ENCODE data around the gene FBLN1. TPM values are rescaled to one million over a fixed set of nuclear protein-coding genes. Genes with fewer than 3 reads are reported as not detected.
"Not testable (repeated sequence)": the region's sequence is repeated elsewhere in the genome, so short reads cannot be mapped to it uniquely, and the experiment has no call there.

Gene FBLN1
- total RNA-seq, 1 donor from 2014 or later, result 0.13 TPM

- no peak for DNase-seq (ENCODE audit: low read depth, low spot score)
Observed at GRCh38 chr22:45475851-45476514, 26.7 kb upstream of the FBLN1 start.

GRCh38 chr22:45476814-45477213 is 25.9 kb upstream of the FBLN1 start:
- no peak for DNase-seq (ENCODE audit: low read depth, low spot score)

GRCh38 chr22:45477366-45478107 is 25.1 kb upstream of the FBLN1 start:
- DNase-seq (ENCODE audit: low read depth, low spot score), result no peak

- DNase-seq (ENCODE audit: low read depth, low spot score), result no peak
Observed at GRCh38 chr22:45478108-45478771, 24.4 kb upstream of the FBLN1 start.

GRCh38 chr22:45480717-45481116 is 22.0 kb upstream of the FBLN1 start:
- DNase-seq (ENCODE audit: low read depth, low spot score), result no peak

GRCh38 chr22:45481661-45482060 is 21.0 kb upstream of the FBLN1 start:
- no peak for DNase-seq (ENCODE audit: low read depth, low spot score)

- DNase-seq (ENCODE audit: low read depth, low spot score), result no peak
Observed at GRCh38 chr22:45482169-45482568, 20.5 kb upstream of the FBLN1 start.

- DNase-seq (ENCODE audit: low read depth, low spot score), result no peak
Observed at GRCh38 chr22:45483319-45483718, 19.4 kb upstream of the FBLN1 start.

- no peak for DNase-seq (ENCODE audit: low read depth, low spot score)
Observed at GRCh38 chr22:45483918-45484499, 18.7 kb upstream of the FBLN1 start.

- DNase-seq (ENCODE audit: low read depth, low spot score), result no peak
Observed at GRCh38 chr22:45484742-45485141, 17.9 kb upstream of the FBLN1 start.

- no peak for DNase-seq (ENCODE audit: low read depth, low spot score)
Observed at GRCh38 chr22:45485261-45485660, 17.4 kb upstream of the FBLN1 start.

- no peak for DNase-seq (ENCODE audit: low read depth, low spot score)
Observed at GRCh38 chr22:45488764-45489370, 13.8 kb upstream of the FBLN1 start.

GRCh38 chr22:45490836-45491235 is 11.8 kb upstream of the FBLN1 start:
- no peak for DNase-seq (ENCODE audit: low read depth, low spot score)

- no peak for DNase-seq (ENCODE audit: low read depth, low spot score)
Observed at GRCh38 chr22:45491841-45492240, 10.8 kb upstream of the FBLN1 start.

- DNase-seq (ENCODE audit: low read depth, low spot score), result no peak
Observed at GRCh38 chr22:45493286-45493771, 9.4 kb upstream of the FBLN1 start.

- DNase-seq (ENCODE audit: low read depth, low spot score), result not testable (repeated sequence)
Observed at GRCh38 chr22:45494306-45494705, 8.4 kb upstream of the FBLN1 start.

GRCh38 chr22:45495616-45496015 is 7.1 kb upstream of the FBLN1 start:
- not testable (repeated sequence) for DNase-seq (ENCODE audit: low read depth, low spot score)

- no peak for DNase-seq (ENCODE audit: low read depth, low spot score)
Observed at GRCh38 chr22:45496451-45496941, 6.2 kb upstream of the FBLN1 start.

GRCh38 chr22:45497351-45498145 is 5.1 kb upstream of the FBLN1 start:
- no peak for DNase-seq (ENCODE audit: low read depth, low spot score)

GRCh38 chr22:45499746-45500145 is 2.9 kb upstream of the FBLN1 start:
- DNase-seq (ENCODE audit: low read depth, low spot score), result no peak

Measured in pulmonary artery endothelial cell (primary cell).